Left forelimb (tissue), 1 donor: Measurements from ENCODE around the gene EXPH5.
A peak's percentile ranks its signal among the peaks of the same experiment; 100 is the strongest.
"Not testable (repeated sequence)": the region's sequence is repeated elsewhere in the genome, so short reads cannot be mapped to it uniquely, and the experiment has no call there.

Source experiments
- DNase-seq: peaks from one replicate; pipeline ENCODE4 v3.0.0-alpha.2; 2018; ENCODE audit warnings: low spot score

Gene EXPH5

GRCh38 chr11:108593214-108593922, at the start of gene EXPH5:
Gene EXPH5, minus strand, starts transcription at chr11:108593768. Its CDS starts 232 bp downstream, at chr11:108593536.
- peak; percentile 81 for DNase-seq

GRCh38 chr11:108641752-108642151, 48.2 kb upstream of the EXPH5 start:
- DNase-seq = not testable (repeated sequence)

GRCh38 chr11:108639146-108639545, 45.6 kb upstream of the EXPH5 start:
- no peak for DNase-seq

GRCh38 chr11:108636222-108636621, 42.7 kb upstream of the EXPH5 start:
- DNase-seq = no peak

- no peak for DNase-seq
Observed at GRCh38 chr11:108635106-108635505, 41.5 kb upstream of the EXPH5 start.

GRCh38 chr11:108632041-108632704, 38.6 kb upstream of the EXPH5 start:
- no peak for DNase-seq

GRCh38 chr11:108629274-108629673, 35.7 kb upstream of the EXPH5 start:
- no peak for DNase-seq

GRCh38 chr11:108628812-108629211, 35.2 kb upstream of the EXPH5 start:
- no peak for DNase-seq

- DNase-seq = no peak
Observed at GRCh38 chr11:108628326-108628725, 34.8 kb upstream of the EXPH5 start.

- no peak for DNase-seq
Observed at GRCh38 chr11:108624196-108624925, 30.8 kb upstream of the EXPH5 start.

GRCh38 chr11:108622341-108622740, 28.8 kb upstream of the EXPH5 start:
- no peak for DNase-seq

GRCh38 chr11:108620958-108621772, 27.6 kb upstream of the EXPH5 start:
- no peak for DNase-seq

GRCh38 chr11:108618529-108618928, 25.0 kb upstream of the EXPH5 start:
- DNase-seq = no peak

GRCh38 chr11:108617055-108617454, 23.5 kb upstream of the EXPH5 start:
- no peak for DNase-seq

- no peak for DNase-seq
Observed at GRCh38 chr11:108616549-108616948, 23.0 kb upstream of the EXPH5 start.

GRCh38 chr11:108614086-108614485, 20.5 kb upstream of the EXPH5 start:
- no peak for DNase-seq

GRCh38 chr11:108609682-108610081, 16.1 kb upstream of the EXPH5 start:
- no peak for DNase-seq

- DNase-seq = no peak
Observed at GRCh38 chr11:108608548-108608947, 15.0 kb upstream of the EXPH5 start.

- no peak for DNase-seq
Observed at GRCh38 chr11:108606495-108607160, 13.1 kb upstream of the EXPH5 start.

- DNase-seq = no peak
Observed at GRCh38 chr11:108606070-108606469, 12.5 kb upstream of the EXPH5 start.

GRCh38 chr11:108602818-108603217, 9.2 kb upstream of the EXPH5 start:
- not testable (repeated sequence) for DNase-seq

- DNase-seq = no peak
Observed at GRCh38 chr11:108601150-108601549, 7.6 kb upstream of the EXPH5 start.
